ENCODE data around the gene CTDSPL2. TPM values are rescaled to one million over a fixed set of nuclear protein-coding genes. Genes with fewer than 3 reads are reported as not detected.
A peak's percentile ranks its signal among the peaks of the same experiment; 100 is the strongest.

The CTDSPL2 gene
- total and polyA plus RNA-seq, 3 experiments from 2014 or later, result 42.4 to 69.8 (median 63.0) TPM

DNA sequence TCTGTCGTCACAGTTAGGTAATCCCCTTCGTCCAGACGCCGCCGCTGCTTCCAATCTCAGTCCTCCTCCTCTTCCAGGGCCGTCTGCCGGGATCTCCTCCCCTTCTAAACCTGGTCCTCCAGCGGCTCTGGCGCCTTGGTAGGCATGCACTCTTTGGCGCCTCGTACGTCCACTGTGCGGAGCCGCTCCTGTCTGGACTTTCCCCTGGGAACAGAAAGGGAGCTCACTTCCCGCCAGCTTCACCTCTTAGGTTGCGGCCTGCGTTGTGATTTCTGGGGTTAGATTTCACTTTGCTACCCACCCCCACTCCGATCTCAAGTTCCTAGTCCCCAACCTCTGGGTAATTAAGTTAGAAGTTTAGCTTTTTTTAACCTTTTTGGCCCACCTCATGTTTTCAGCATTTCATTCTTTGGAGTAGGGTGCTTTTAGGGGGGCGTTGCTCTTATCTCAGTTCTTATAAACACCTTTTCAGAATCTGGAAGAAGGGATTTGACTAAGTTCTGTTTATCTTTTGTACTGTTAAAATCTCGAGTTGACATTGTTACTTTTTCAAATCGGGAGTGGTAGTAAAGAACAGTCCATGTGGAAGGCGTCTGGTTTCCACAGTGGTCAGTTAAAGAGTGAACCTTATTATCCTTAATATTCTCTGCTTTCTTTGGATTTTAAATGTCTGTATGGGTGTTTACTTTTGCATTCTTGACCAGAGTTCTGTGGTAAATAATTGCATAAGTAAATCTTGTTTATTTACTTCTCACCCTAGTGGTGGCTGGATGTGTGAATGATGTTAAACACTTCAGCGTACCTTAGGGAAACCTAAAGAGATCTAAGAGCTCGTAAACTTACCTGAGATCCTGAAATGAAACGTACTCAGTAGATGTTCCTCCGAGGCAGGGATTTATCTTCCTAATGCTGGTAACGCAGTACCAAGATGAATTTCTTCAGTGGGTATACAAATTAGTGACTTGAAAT is 611 bp downstream of the CTDSPL2 start:
- no peaks in the 10 kb centered on the region for H3K27me3 ChIP-seq (ENCODE audit: insufficient read depth, low read length, poor library complexity, severe bottlenecking)
- H3K27ac ChIP-seq (ENCODE audit: low read depth, low read length), result peak overlapping the region; percentile 95
- H3K27me3 Mint-ChIP-seq, result peaks cover 0 to 9% of the 10 kb centered on the region in 2 donors
- peak overlapping the region; percentile 96 to 100 (median 98) for H3K4me3 Mint-ChIP-seq
- peaks cover 24% of the 10 kb centered on the region for H3K4me1 ChIP-seq (ENCODE audit: insufficient read depth, low read length)
- peaks cover 46 to 72% (median 60%) of the 10 kb centered on the region in 3 donors for H3K4me1 Mint-ChIP-seq
- H3K36me3 ChIP-seq (ENCODE audit: insufficient read depth, low read length), result no peaks in the 10 kb centered on the region
- peak overlapping the region; percentile 97 to 100 (median 99) for H3K27ac Mint-ChIP-seq
- H3K9me3 ChIP-seq (ENCODE audit: low read length), result no peaks in the 10 kb centered on the region
- ChIA-PET POLR2A (interaction anchor here (0.5 to 2.6 kb wide), 6 partner anchors 15 to 145 kb away, joined by 3 to 26 read pairs (median 5); partner anchors contain the start of genes EIF3J and GOLM2), CTCF (interaction anchor here (1.0 to 2.0 kb wide), 7 partner anchors 8 to 140 kb away, joined by 3 to 9 read pairs (median 4); partner anchors contain the start of gene EIF3J)
- peaks cover 0 to 36% (median 4%) of the 10 kb centered on the region in 3 donors for H3K36me3 Mint-ChIP-seq
- peak overlapping the region; percentile 91 for H3K4me3 ChIP-seq (ENCODE audit: low read length)
- H3K9me3 Mint-ChIP-seq, result peaks cover 0 to 5% (median 0%) of the 10 kb centered on the region in 5 donors
- peak in 1 of 5 donors; percentile 13 for DNase-seq

DNA sequence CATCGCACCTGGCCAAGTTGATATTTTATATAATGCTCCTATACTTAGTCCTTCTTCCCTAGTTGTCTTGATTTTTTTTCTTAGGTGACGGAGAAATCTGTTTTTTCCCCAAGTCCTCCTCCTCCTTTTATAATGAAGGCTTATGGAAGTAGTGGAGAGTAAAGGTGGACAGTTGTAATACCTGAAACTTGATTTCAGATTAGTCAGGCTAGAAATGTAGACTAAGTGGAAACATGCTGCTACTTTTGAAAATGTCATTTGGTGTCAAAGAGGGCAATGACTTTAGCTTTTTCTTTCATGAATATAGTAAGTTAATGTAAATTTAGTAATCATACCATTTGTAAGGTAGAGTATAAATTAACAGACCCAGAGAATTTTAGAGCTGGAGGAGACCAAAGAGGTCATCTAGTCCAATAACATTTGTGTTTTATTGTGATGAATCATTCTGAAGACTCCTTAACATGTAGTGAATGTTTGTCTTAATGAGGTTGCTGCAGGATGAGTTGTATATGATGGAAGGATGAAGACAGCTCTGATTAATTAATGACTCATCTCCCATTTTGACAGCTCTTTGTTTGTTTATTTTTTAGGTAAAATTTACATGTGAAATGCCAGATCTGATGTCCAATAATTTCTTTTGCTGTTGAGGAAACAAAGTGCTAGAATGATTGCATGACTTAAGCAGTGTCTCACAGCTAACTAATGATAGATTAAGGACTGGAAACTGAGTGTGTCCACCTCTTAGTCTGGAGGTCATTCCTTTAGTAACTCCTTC is 8.7 kb downstream of the CTDSPL2 start:
- Histone ChIP-seq H3K4me3 (ENCODE audit: low read length) (no peak overlapping the region), H3K36me3 (ENCODE audit: insufficient read depth, low read length) (no peaks in the 10 kb centered on the region), H3K4me1 (ENCODE audit: insufficient read depth, low read length) (peaks cover 25% of the 10 kb centered on the region), H3K27me3 (ENCODE audit: insufficient read depth, low read length, poor library complexity, severe bottlenecking) (no peaks in the 10 kb centered on the region), H3K9me3 (ENCODE audit: low read length) (no peaks in the 10 kb centered on the region), H3K27ac (ENCODE audit: low read depth, low read length) (no peak overlapping the region)
- CTCF ChIA-PET, result interaction anchor here (2.6 kb wide), 1 partner anchor 9 kb away, joined by 9 read pairs; the partner anchor contains the start of gene CTDSPL2
- H3K27ac Mint-ChIP-seq, result peak overlapping the region in 4 of 8 donors; percentile 5 to 80 (median 7)
- POLR2A ChIA-PET, result no interaction called here
- no peaks in the 10 kb centered on the region for H3K9me3 Mint-ChIP-seq
- H3K4me3 Mint-ChIP-seq, result peak overlapping the region in 2 of 7 donors; percentile 1 to 40
- no peaks in the 10 kb centered on the region for H3K27me3 Mint-ChIP-seq
- no peak for DNase-seq
- H3K4me1 Mint-ChIP-seq, result peaks cover 48 to 73% (median 61%) of the 10 kb centered on the region in 3 donors
- peaks cover 0 to 31% (median 6%) of the 10 kb centered on the region in 3 donors for H3K36me3 Mint-ChIP-seq

DNA sequence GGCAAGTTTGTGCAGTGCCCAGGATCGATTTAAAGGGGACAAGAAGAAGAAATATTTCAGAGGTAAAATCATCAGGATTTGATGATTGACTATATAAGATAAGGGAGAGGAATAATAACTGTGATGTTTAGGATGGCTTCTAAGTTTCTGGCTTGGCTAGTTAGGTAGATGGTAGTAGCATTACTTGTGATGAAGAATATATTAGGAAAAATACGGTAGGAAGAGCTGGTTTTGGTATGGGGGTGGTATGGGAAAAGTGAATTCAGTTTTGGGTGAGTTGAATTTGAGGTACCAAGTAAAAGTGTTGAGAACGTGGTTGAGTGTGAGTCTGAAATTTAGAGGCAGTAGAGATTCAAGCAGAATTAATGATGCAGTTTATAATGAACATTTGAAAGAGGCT is 11.0 kb downstream of the CTDSPL2 start:
- H3K4me1 ChIP-seq (ENCODE audit: insufficient read depth, low read length), result peaks cover 26% of the 10 kb centered on the region
- Mint-ChIP-seq H3K4me1 (peaks cover 56 to 73% (median 62%) of the 10 kb centered on the region in 3 donors), H3K36me3 (peaks cover 7 to 30% (median 8%) of the 10 kb centered on the region in 3 donors), H3K9me3 (peaks cover 0 to 4% (median 0%) of the 10 kb centered on the region in 5 donors), H3K27me3 (no peaks in the 10 kb centered on the region), H3K27ac (peak overlapping the region in 5 of 8 donors; percentile 1 to 72 (median 18)), H3K4me3 (peak overlapping the region in 2 of 7 donors; percentile 8 to 23)
- DNase-seq, result no peak
- POLR2A ChIA-PET, result interaction anchor here (0.5 kb wide), 1 partner anchor 121 kb away, joined by 3 read pairs; no protein-coding TSS in a partner anchor
- no peaks in the 10 kb centered on the region for H3K36me3 ChIP-seq (ENCODE audit: insufficient read depth, low read length)
- CTCF ChIA-PET, result interaction anchor here (0.8 kb wide), 1 partner anchor 11 kb away, joined by 3 read pairs; the partner anchor contains the start of gene CTDSPL2
- no peaks in the 10 kb centered on the region for H3K9me3 ChIP-seq (ENCODE audit: low read length)
- no peak overlapping the region for H3K27ac ChIP-seq (ENCODE audit: low read depth, low read length)
- no peaks in the 10 kb centered on the region for H3K27me3 ChIP-seq (ENCODE audit: insufficient read depth, low read length, poor library complexity, severe bottlenecking)
- H3K4me3 ChIP-seq (ENCODE audit: low read length), result no peak overlapping the region

DNA sequence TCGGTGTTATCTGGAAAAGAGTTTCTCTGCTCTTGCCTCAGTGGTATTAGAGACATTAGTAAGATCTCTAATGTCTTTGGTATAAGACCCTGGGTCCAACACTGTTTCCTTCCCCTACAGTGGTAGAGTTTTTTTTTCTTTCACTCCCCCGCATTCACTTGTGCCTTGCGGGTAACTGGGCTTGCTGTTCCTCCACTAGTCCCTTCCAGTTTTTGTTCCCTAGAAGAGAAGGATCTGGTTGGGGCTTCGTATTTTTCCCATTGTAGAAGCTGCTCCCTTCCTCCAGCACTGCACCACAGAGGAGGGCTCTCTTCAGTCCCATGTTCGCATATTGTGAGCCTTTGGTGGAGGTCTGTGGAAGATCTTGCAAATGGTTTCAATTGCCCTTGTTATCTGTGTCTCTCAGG is 13.7 kb downstream of the CTDSPL2 start:
- H3K36me3 ChIP-seq (ENCODE audit: insufficient read depth, low read length), result no peaks in the 10 kb centered on the region
- DNase-seq, result no peak
- Mint-ChIP-seq H3K27me3 (no peaks in the 10 kb centered on the region), H3K27ac (peak overlapping the region in 7 of 8 donors; percentile 17 to 66 (median 27)), H3K9me3 (peaks cover 0 to 6% (median 0%) of the 10 kb centered on the region in 5 donors), H3K4me1 (peaks cover 54 to 65% (median 56%) of the 10 kb centered on the region in 3 donors), H3K4me3 (peak overlapping the region in 2 of 7 donors; percentile 4 to 25), H3K36me3 (peaks cover 4 to 33% (median 8%) of the 10 kb centered on the region in 3 donors)
- no peaks in the 10 kb centered on the region for H3K27me3 ChIP-seq (ENCODE audit: insufficient read depth, low read length, poor library complexity, severe bottlenecking)
- peaks cover 21% of the 10 kb centered on the region for H3K4me1 ChIP-seq (ENCODE audit: insufficient read depth, low read length)
- H3K4me3 ChIP-seq (ENCODE audit: low read length), result no peak overlapping the region
- POLR2A ChIA-PET, result no interaction called here
- H3K9me3 ChIP-seq (ENCODE audit: low read length), result no peaks in the 10 kb centered on the region
- CTCF ChIA-PET, result no interaction called here
- H3K27ac ChIP-seq (ENCODE audit: low read depth, low read length), result peak overlapping the region; percentile 6

DNA sequence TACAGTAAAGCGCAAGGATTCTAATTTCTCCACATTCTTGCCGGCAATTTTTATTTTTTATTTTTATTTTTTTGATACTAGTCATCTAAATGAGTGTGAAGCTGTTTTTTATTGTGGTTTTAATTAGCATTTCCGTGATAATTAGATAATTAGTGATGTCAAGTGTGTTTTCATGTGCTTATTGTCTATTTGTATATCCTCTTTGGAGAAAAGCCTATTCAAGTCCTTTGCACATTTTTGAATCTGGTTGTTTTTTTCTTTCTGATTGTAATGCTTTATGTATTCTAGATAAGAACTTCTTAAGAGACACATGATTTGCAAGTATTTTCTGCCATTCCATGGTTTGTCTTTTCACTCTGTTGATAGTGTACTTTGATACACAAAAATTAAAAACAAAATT is 16.1 kb downstream of the CTDSPL2 start:
- DNase-seq, result no peak
- no peak overlapping the region for H3K4me3 Mint-ChIP-seq
- Histone ChIP-seq H3K4me1 (ENCODE audit: insufficient read depth, low read length) (peaks cover 13% of the 10 kb centered on the region), H3K36me3 (ENCODE audit: insufficient read depth, low read length) (no peaks in the 10 kb centered on the region), H3K9me3 (ENCODE audit: low read length) (no peaks in the 10 kb centered on the region), H3K27ac (ENCODE audit: low read depth, low read length) (no peak overlapping the region), H3K4me3 (ENCODE audit: low read length) (no peak overlapping the region), H3K27me3 (ENCODE audit: insufficient read depth, low read length, poor library complexity, severe bottlenecking) (no peaks in the 10 kb centered on the region)
- ChIA-PET CTCF (interaction anchor here (0.9 to 1.6 kb wide), 3 partner anchors 14 to 78 kb away, joined by 3 to 4 read pairs (median 4); no protein-coding TSS in a partner anchor), POLR2A (interaction anchor here (1.5 kb wide), 1 partner anchor 16 kb away, joined by 4 read pairs; the partner anchor contains the start of gene CTDSPL2)
- H3K4me1 Mint-ChIP-seq, result peaks cover 43 to 60% (median 52%) of the 10 kb centered on the region in 3 donors
- H3K27ac Mint-ChIP-seq, result peak overlapping the region in 1 of 8 donors; percentile 34
- H3K9me3 Mint-ChIP-seq, result peaks cover 0 to 6% (median 0%) of the 10 kb centered on the region in 5 donors
- no peaks in the 10 kb centered on the region for H3K27me3 Mint-ChIP-seq
- peaks cover 8 to 37% (median 11%) of the 10 kb centered on the region in 3 donors for H3K36me3 Mint-ChIP-seq

DNA sequence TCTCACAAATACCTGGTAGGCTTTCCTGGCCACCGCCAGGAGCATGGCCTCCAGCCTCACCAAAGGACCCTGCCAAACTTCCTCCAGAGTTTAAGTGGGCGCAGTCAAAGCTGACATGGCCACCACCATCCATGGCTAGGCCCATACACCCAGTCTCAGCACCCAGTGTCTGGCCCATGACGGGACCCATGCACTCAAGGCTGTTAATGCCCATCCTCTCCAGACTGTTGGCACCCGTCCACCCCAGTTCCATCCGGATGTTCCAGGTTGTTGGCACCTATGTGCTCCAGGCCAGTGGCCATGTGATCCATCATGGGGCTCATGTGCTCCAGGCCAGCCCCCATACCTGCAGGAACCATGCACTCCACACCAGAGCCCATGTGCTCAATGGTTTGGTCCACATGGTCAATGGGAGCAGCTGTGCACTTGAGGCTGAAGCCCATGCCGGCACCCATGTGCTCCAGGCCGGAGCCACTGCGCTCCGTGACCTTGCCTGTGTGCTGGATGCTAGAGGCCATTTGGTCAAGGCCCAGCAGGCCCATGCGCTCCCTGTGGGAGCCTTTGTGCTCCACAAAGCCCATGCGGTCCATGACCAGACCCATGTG is 20.4 kb downstream of the CTDSPL2 start:
- no peak for DNase-seq
- peaks cover 6 to 32% (median 12%) of the 10 kb centered on the region in 3 donors for H3K36me3 Mint-ChIP-seq
- ChIA-PET CTCF (no interaction called here), POLR2A (no interaction called here)
- H3K27ac Mint-ChIP-seq, result peak overlapping the region in 2 of 8 donors; percentile 2 to 63
- H3K4me3 Mint-ChIP-seq, result peak overlapping the region in 1 of 7 donors; percentile 9
- H3K27me3 ChIP-seq (ENCODE audit: insufficient read depth, low read length, poor library complexity, severe bottlenecking), result no peaks in the 10 kb centered on the region
- peaks cover 33 to 58% (median 45%) of the 10 kb centered on the region in 3 donors for H3K4me1 Mint-ChIP-seq
- no peak overlapping the region for H3K4me3 ChIP-seq (ENCODE audit: low read length)
- no peaks in the 10 kb centered on the region for H3K9me3 ChIP-seq (ENCODE audit: low read length)
- no peak overlapping the region for H3K27ac ChIP-seq (ENCODE audit: low read depth, low read length)
- no peaks in the 10 kb centered on the region for H3K27me3 Mint-ChIP-seq
- no peaks in the 10 kb centered on the region for H3K36me3 ChIP-seq (ENCODE audit: insufficient read depth, low read length)
- H3K4me1 ChIP-seq (ENCODE audit: insufficient read depth, low read length), result no peaks in the 10 kb centered on the region
- H3K9me3 Mint-ChIP-seq, result peaks cover 0 to 6% (median 0%) of the 10 kb centered on the region in 5 donors

DNA sequence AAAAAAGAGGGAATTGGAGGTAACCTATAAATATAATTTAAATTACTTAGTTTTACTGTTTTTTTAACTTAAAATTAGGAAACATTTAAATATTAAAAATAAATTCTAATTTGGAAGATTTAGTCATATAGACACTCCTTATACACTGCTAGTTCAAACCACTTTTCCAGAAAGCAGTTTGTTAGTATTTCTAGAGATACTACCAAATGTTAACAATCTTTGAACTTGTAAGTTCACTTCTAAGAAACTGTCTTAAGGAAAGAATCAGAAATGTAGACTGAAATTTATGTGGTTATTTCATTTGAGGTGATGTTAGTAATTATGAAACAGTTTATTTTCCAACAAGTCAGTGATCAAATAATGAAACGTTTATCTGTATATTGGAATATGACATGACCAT is 22.7 kb downstream of the CTDSPL2 start:
- H3K27ac Mint-ChIP-seq, result peak overlapping the region in 1 of 8 donors; percentile 33
- H3K27me3 Mint-ChIP-seq, result no peaks in the 10 kb centered on the region
- no peaks in the 10 kb centered on the region for H3K27me3 ChIP-seq (ENCODE audit: insufficient read depth, low read length, poor library complexity, severe bottlenecking)
- H3K4me1 Mint-ChIP-seq, result peaks cover 37 to 64% (median 51%) of the 10 kb centered on the region in 3 donors
- H3K36me3 Mint-ChIP-seq, result peaks cover 6 to 27% (median 11%) of the 10 kb centered on the region in 3 donors
- H3K4me3 ChIP-seq (ENCODE audit: low read length), result no peak overlapping the region
- POLR2A ChIA-PET, result interaction anchor here (0.6 kb wide), 1 partner anchor 39 kb away, joined by 3 read pairs; no protein-coding TSS in a partner anchor
- H3K4me3 Mint-ChIP-seq, result no peak overlapping the region
- DNase-seq, result no peak
- H3K27ac ChIP-seq (ENCODE audit: low read depth, low read length), result no peak overlapping the region
- H3K9me3 ChIP-seq (ENCODE audit: low read length), result no peaks in the 10 kb centered on the region
- H3K9me3 Mint-ChIP-seq, result peaks cover 0 to 2% (median 0%) of the 10 kb centered on the region in 5 donors
- no peaks in the 10 kb centered on the region for H3K36me3 ChIP-seq (ENCODE audit: insufficient read depth, low read length)
- H3K4me1 ChIP-seq (ENCODE audit: insufficient read depth, low read length), result no peaks in the 10 kb centered on the region
- CTCF ChIA-PET, result no interaction called here

All from CD8-positive, alpha-beta memory T cell (primary cell).